Measurements from ENCODE around the gene CUBN. TPM values are rescaled to one million over a fixed set of nuclear protein-coding genes. Genes with fewer than 3 reads are reported as not detected.

The CUBN gene
- total and polyA plus RNA-seq, 10 of the 15 experiments (the other 5 are each of a cell fraction or from before 2014, with no cell fraction given) = under 0.01 to 0.14 (median 0.02) TPM; not detected in 6

DNA sequence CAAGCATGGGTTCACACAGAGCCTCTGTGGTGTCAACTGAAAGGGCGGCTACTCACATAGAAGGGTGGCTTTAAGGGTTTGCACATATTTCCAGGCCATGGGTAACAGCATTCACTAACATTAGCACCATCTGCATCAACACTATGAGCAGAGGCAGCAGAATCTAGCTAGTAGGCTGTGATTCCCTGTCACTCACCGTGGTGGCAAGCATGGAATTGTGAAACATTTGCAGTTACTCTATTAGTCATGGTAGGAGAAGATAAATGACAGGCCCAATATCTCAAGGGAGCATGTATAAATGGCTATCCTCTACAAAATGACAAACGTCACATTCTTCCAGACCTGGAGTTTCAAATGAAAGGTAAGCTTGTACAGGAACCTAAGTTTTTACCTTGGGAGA is 32.2 kb upstream of the CUBN start:
- ChIA-PET CTCF (no interaction called here), RAD21 (ENCODE audit: unreplicated experiment) (no interaction called here)

More for the DNA sequence above, 32.2 kb upstream of the CUBN start:
- BruUV-seq (replicated peaks) = no TSS peak
- no peak for DNase-seq (ENCODE audit: low read depth, low spot score)
- Histone ChIP-seq H4K20me1 (ENCODE audit: control insufficient read depth, insufficient read depth) (no peaks in the 10 kb centered on the region), H3K27me3 (replicated peaks in 1 of 2; ENCODE audit: control insufficient read depth in 2 of 2, insufficient read depth in 2 of 2, low read length in 1 of 2) (no peaks in the 10 kb centered on the region), H3K4me3 (no peak overlapping the region), H2AFZ (ENCODE audit: control insufficient read depth, low read depth, low read length) (no peak overlapping the region), H3K27ac (ENCODE audit: control insufficient read depth, insufficient read depth) (no peak overlapping the region), H3K9me3 (replicated peaks; ENCODE audit: control insufficient read depth, insufficient read depth, low read length) (no peaks in the 10 kb centered on the region), H3K4me1 (ENCODE audit: control insufficient read depth, insufficient read depth, low read length) (no peaks in the 10 kb centered on the region), H3K9ac (ENCODE audit: control insufficient read depth, insufficient read depth, low read length) (no peak overlapping the region), H3K79me2 (ENCODE audit: control insufficient read depth, insufficient read depth, low read length) (no peaks in the 10 kb centered on the region), H3K4me2 (ENCODE audit: control insufficient read depth, insufficient read depth) (no peak overlapping the region), H3K36me3 (ENCODE audit: control insufficient read depth in 2 of 2, insufficient read depth in 2 of 2, low read length in 1 of 2) (no peaks in the 10 kb centered on the region)
- TF ChIP-seq MEF2A (IDR thresholded peaks at IDR 0.05; ENCODE audit: insufficient read depth, low read depth, low read length) = no peak
- TF ChIP-seq, protein P1, sequence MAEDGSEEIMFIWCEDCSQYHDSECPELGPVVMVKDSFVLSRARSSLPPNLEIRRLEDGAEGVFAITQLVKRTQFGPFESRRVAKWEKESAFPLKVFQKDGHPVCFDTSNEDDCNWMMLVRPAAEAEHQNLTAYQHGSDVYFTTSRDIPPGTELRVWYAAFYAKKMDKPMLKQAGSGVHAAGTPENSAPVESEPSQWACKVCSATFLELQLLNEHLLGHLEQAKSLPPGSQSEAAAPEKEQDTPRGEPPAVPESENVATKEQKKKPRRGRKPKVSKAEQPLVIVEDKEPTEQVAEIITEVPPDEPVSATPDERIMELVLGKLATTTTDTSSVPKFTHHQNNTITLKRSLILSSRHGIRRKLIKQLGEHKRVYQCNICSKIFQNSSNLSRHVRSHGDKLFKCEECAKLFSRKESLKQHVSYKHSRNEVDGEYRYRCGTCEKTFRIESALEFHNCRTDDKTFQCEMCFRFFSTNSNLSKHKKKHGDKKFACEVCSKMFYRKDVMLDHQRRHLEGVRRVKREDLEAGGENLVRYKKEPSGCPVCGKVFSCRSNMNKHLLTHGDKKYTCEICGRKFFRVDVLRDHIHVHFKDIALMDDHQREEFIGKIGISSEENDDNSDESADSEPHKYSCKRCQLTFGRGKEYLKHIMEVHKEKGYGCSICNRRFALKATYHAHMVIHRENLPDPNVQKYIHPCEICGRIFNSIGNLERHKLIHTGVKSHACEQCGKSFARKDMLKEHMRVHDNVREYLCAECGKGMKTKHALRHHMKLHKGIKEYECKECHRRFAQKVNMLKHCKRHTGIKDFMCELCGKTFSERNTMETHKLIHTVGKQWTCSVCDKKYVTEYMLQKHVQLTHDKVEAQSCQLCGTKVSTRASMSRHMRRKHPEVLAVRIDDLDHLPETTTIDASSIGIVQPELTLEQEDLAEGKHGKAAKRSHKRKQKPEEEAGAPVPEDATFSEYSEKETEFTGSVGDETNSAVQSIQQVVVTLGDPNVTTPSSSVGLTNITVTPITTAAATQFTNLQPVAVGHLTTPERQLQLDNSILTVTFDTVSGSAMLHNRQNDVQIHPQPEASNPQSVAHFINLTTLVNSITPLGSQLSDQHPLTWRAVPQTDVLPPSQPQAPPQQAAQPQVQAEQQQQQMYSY (CRISPR knock-in tag; IDR thresholded peaks at IDR 0.05) = no peak
- no peak for TF ChIP-seq TCF3 (IDR thresholded peaks at IDR 0.05; ENCODE audit: borderline replicate concordance, insufficient read depth, low read depth, low read length)
- TF ChIP-seq RELA (IDR thresholded peaks at IDR 0.05; ENCODE audit: borderline replicate concordance, partially characterized antibody) = no peak
- TF ChIP-seq ZBED1 (IDR thresholded peaks at IDR 0.05; ENCODE audit: borderline replicate concordance) = no peak
- no peak for TF ChIP-seq ASH2L (IDR thresholded peaks at IDR 0.05; ENCODE audit: borderline replicate concordance, low read depth)
- intact Hi-C loops (cut with micrococcal nuclease; ENCODE audit: unreplicated experiment) (no loop called here), in situ Hi-C loops (cut with MboI) (no loop called here)
- ChIA-PET POLR2A (no interaction called here), SMC1A (ENCODE audit: uncharacterized antibody, unreplicated experiment) (no interaction called here)
- 36% methylated on average over 3 of the region's 3 CpGs for WGBS (ENCODE audit: insufficient coverage, insufficient replicate concordance, low lambda C conversion rate, missing lambda C conversion rate)
- no peak for FAIRE-seq
- ATAC-seq = no peak

Measured in GM12878 (cell line).